CD4-positive, alpha-beta memory T cell (primary cell): ENCODE measurements around the gene TMC5. TPM values are rescaled to one million over a fixed set of nuclear protein-coding genes. Genes with fewer than 3 reads are reported as not detected.

ENCODE experiments used
- CTCF ChIA-PET: fragments of 350-600 bp; sonication (Branson Sonifier 250); formaldehyde crosslinking; loops from one replicate; lab custom pipeline; 2021; ENCODE audit warnings: inconsistent platforms; ENCODE audit not compliant: partially characterized antibody; lab: Charles Lee
- POLR2A ChIA-PET: fragments of 350-600 bp; sonication (Branson Sonifier 250); formaldehyde crosslinking; loops from one replicate; lab custom pipeline; 2021; ENCODE audit not compliant: partially characterized antibody; lab: Charles Lee
- DNase-seq, 5 donors: peaks; one replicate each; pipeline versions ENCODE4 v3.0.0 to v3.0.0-alpha.2; 2020 to 2022; ENCODE audit warnings: mixed read lengths in 1 of 5
- H3K27ac ChIP-seq: one replicate; pipeline ENCODE4 v1.7.0; 2013; ENCODE audit warnings: low read depth, low read length
- H3K27me3 ChIP-seq: 2 replicates; pipeline ENCODE4 v1.7.0; 2013; ENCODE audit warnings: mild to moderate bottlenecking, low read length, moderate library complexity; ENCODE audit not compliant: insufficient read depth
- H3K36me3 ChIP-seq: 2 replicates; pipeline ENCODE4 v1.7.0; 2013; ENCODE audit warnings: mild to moderate bottlenecking, low read length, moderate library complexity; ENCODE audit not compliant: insufficient read depth
- H3K4me1 ChIP-seq: 2 replicates; pipeline ENCODE4 v1.7.0; 2013; ENCODE audit warnings: mild to moderate bottlenecking, low read length, moderate library complexity; ENCODE audit not compliant: insufficient read depth
- H3K4me3 ChIP-seq, 2 donors: one replicate each; pipeline ENCODE4 v1.7.0; 2013; ENCODE audit warnings: low read length in 2 of 2, mild to moderate bottlenecking in 1 of 2
- H3K9me3 ChIP-seq, 2 donors: one replicate each; pipeline ENCODE4 v1.7.0; 2013; ENCODE audit warnings: low read length in 2 of 2, control low read depth in 1 of 2; ENCODE audit not compliant: control insufficient read depth in 1 of 2
- H3K27ac Mint-ChIP-seq, 7 donors: one replicate each; pipeline ENCODE4 v1.8.0; 2020 to 2021; ENCODE audit warnings: mixed read lengths in 7 of 7, mild to moderate bottlenecking in 6 of 7, inconsistent platforms in 3 of 7, moderate library complexity in 3 of 7
- H3K27me3 Mint-ChIP-seq, 2 donors: one replicate each; pipeline ENCODE4 v1.8.0; 2020 to 2021; ENCODE audit warnings: mixed read lengths in 2 of 2
- H3K36me3 Mint-ChIP-seq, 2 donors: one replicate each; pipeline ENCODE4 v1.8.0; 2020 to 2021; ENCODE audit warnings: mixed read lengths in 2 of 2, inconsistent platforms in 1 of 2, mild to moderate bottlenecking in 1 of 2
- H3K4me1 Mint-ChIP-seq, 4 donors: one replicate each; pipeline ENCODE4 v1.8.0; 2020 to 2021; ENCODE audit warnings: mixed read lengths in 4 of 4, mild to moderate bottlenecking in 1 of 4
- H3K4me3 Mint-ChIP-seq, 8 donors: one replicate each; pipeline ENCODE4 v1.8.0; 2020 to 2021; ENCODE audit warnings: mixed read lengths in 8 of 8, mild to moderate bottlenecking in 7 of 8, moderate library complexity in 6 of 8, inconsistent platforms in 3 of 8
- H3K9me3 Mint-ChIP-seq, 8 donors: one replicate each; pipeline ENCODE4 v1.8.0; 2020 to 2021; ENCODE audit warnings: mixed read lengths in 8 of 8, mild to moderate bottlenecking in 5 of 8, inconsistent platforms in 3 of 8, moderate library complexity in 1 of 8
- intact Hi-C: fragments of 100-400 bp; cut with micrococcal nuclease; formaldehyde crosslinking; loops from one replicate; pipeline ENCODE4 v1.15.1; 2023
- polyA plus RNA-seq, 2 donors: library from polyadenylated mRNA; unstranded; fragments of 300-500 nt; fragmentation: Illumina TruSeq; gene quantifications; one replicate each; pipeline ENCODE4 v1.2.3, GENCODE V29; 2021
- total RNA-seq, 2 experiments: library from RNA; stranded (reverse); gene quantifications; one replicate each; pipeline ENCODE4 v1.2.3, GENCODE V29; 2021

Gene TMC5
- total and polyA plus RNA-seq, 4 experiments from 2014 or later: 0.57 TPM; not detected in 3

GRCh38 chr16:19486750-19487325 lies 69.2 kb downstream of the TMC5 start:
- ChIA-PET CTCF (interaction anchor here (1.3 kb wide), 1 partner anchor 15 kb away, joined by 3 read pairs; no protein-coding TSS in a partner anchor), POLR2A (no interaction called here)
- no peaks in the 10 kb centered on the region for H3K27me3 ChIP-seq
- peaks cover 0 to 3% (median 0%) of the 10 kb centered on the region in 8 donors for H3K9me3 Mint-ChIP-seq
- H3K4me3 ChIP-seq: no peak overlapping the region
- H3K27ac Mint-ChIP-seq: no peak overlapping the region
- no peaks in the 10 kb centered on the region for H3K9me3 ChIP-seq
- peaks cover 0 to 3% (median 0%) of the 10 kb centered on the region in 4 donors for H3K4me1 Mint-ChIP-seq
- no peaks in the 10 kb centered on the region for H3K36me3 ChIP-seq
- DNase-seq: no peak
- H3K4me1 ChIP-seq: no peaks in the 10 kb centered on the region
- peaks cover 0 to under 1% of the 10 kb centered on the region in 2 donors for H3K36me3 Mint-ChIP-seq
- no peak overlapping the region for H3K4me3 Mint-ChIP-seq
- no peaks in the 10 kb centered on the region for H3K27me3 Mint-ChIP-seq
- intact Hi-C loops: no loop called here
- no peak overlapping the region for H3K27ac ChIP-seq

- H3K27ac ChIP-seq: no peak overlapping the region
- peak overlapping the region in 1 of 7 donors; percentile 30 for H3K27ac Mint-ChIP-seq
- no peak overlapping the region for H3K4me3 ChIP-seq
- H3K4me1 ChIP-seq: no peaks in the 10 kb centered on the region
- intact Hi-C loops: no loop called here
- no peaks in the 10 kb centered on the region for H3K36me3 ChIP-seq
- peaks cover 0 to 5% of the 10 kb centered on the region in 2 donors for H3K36me3 Mint-ChIP-seq
- no peaks in the 10 kb centered on the region for H3K27me3 Mint-ChIP-seq
- no peaks in the 10 kb centered on the region for H3K9me3 ChIP-seq
- H3K9me3 Mint-ChIP-seq: peaks cover 0 to 3% (median 0%) of the 10 kb centered on the region in 8 donors
- DNase-seq: no peak
- ChIA-PET POLR2A (no interaction called here), CTCF (no interaction called here)
- peaks cover 0 to 3% (median 0%) of the 10 kb centered on the region in 4 donors for H3K4me1 Mint-ChIP-seq
- H3K27me3 ChIP-seq: no peaks in the 10 kb centered on the region
- H3K4me3 Mint-ChIP-seq: no peak overlapping the region
These were observed 70.5 kb downstream of the TMC5 start for GRCh38 chr16:19488213-19488640.

DNA sequence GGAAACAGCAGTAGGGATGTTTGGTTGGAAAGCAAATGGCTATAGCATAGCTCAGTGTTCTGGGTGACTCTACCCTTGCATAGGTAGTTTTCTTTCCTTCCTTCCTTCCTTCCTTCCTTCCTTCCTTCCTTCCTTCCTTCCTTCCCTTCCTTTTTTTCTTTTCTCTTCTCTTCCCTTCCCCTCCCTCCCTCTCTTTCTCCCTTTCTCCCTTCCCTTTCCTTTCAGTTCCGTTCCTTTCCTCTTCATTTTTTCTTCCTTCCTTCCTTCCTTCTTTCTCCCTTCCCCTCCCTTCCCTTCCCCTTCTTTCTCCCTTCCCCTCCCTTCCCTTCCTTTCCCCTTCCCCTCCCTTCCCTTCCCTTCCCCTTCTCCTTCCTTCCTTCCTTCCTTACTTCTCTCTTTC lies 72.9 kb downstream of the TMC5 start:
- no peaks in the 10 kb centered on the region for H3K27me3 ChIP-seq
- H3K4me3 ChIP-seq: no peak overlapping the region
- no peak overlapping the region for H3K27ac ChIP-seq
- no peaks in the 10 kb centered on the region for H3K27me3 Mint-ChIP-seq
- ChIA-PET POLR2A (no interaction called here), CTCF (interaction anchor here (1.3 kb wide), 1 partner anchor 13 kb away, joined by 5 read pairs; no protein-coding TSS in a partner anchor)
- H3K4me3 Mint-ChIP-seq: no peak overlapping the region
- H3K27ac Mint-ChIP-seq: peak overlapping the region in 1 of 7 donors; percentile 71
- peaks cover 7% of the 10 kb centered on the region for H3K4me1 ChIP-seq
- H3K36me3 ChIP-seq: no peaks in the 10 kb centered on the region
- no peaks in the 10 kb centered on the region for H3K9me3 ChIP-seq
- DNase-seq: no peak
- intact Hi-C loops: no loop called here
- H3K4me1 Mint-ChIP-seq: peaks cover 6 to 14% (median 8%) of the 10 kb centered on the region in 4 donors
- peaks cover 0 to 5% of the 10 kb centered on the region in 2 donors for H3K36me3 Mint-ChIP-seq
- peaks cover 0 to 5% (median 0%) of the 10 kb centered on the region in 8 donors for H3K9me3 Mint-ChIP-seq

DNA sequence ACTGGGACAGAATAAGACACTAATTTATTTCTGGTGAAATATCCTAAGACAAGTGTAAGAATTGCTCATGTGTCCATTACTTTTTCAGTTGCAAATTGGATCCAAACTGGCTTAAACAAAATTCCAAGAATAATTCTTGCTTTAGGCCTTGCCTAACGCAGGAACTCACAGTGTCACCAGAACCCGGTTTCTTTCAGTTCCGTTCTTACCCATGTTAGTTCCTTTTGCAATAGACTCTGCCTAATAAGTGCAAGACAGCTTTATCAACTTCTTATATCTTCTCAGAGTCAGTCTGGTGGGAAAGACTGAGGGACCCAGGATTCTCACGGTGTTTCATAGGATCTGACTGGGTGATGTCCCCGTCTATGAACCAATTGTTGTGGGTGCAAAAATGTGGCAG lies 79.5 kb downstream of the TMC5 start:
- H3K36me3 Mint-ChIP-seq: peaks cover 20 to 23% of the 10 kb centered on the region in 2 donors

GRCh38 chr16:19499006-19499405 lies 81.3 kb downstream of the TMC5 start:
- H3K36me3 Mint-ChIP-seq: peaks cover 34 to 39% of the 10 kb centered on the region in 2 donors

More for the DNA sequence above, 79.5 kb downstream of the TMC5 start:
- Histone ChIP-seq H3K36me3 (peaks cover 8% of the 10 kb centered on the region), H3K9me3 (no peaks in the 10 kb centered on the region), H3K4me1 (peaks cover 7% of the 10 kb centered on the region), H3K27ac (no peak overlapping the region), H3K4me3 (no peak overlapping the region), H3K27me3 (no peaks in the 10 kb centered on the region)
- intact Hi-C loops: no loop called here
- Mint-ChIP-seq H3K4me1 (peaks cover 6 to 11% (median 8%) of the 10 kb centered on the region in 4 donors), H3K27ac (peak overlapping the region in 2 of 7 donors; percentile 6 to 34), H3K4me3 (no peak overlapping the region), H3K27me3 (no peaks in the 10 kb centered on the region), H3K9me3 (peaks cover 0 to 2% (median 0%) of the 10 kb centered on the region in 8 donors)
- ChIA-PET POLR2A (no interaction called here), CTCF (no interaction called here)
- DNase-seq: no peak

DNA sequence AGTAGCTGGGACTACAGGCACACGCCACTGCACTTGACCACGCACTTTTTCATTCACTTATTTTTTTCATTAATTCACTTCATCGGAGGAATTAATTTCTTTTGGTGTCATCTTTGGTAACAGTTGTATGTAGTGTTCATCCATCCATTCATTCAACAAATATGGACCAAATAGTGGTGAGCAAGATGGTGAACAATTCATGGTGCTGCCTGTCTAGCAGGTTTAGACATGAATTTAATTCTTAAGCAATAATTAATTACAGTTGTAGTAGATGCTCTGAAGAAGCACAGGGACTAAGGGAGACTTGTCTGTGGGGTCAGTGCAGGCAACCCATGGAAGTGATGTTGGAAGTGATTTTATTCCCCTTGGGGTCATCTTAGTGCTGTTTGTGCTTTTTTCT lies 81.8 kb downstream of the TMC5 start:
- Mint-ChIP-seq H3K27ac (peak overlapping the region in 1 of 7 donors; percentile 70), H3K4me1 (no peaks in the 10 kb centered on the region), H3K27me3 (no peaks in the 10 kb centered on the region), H3K9me3 (no peaks in the 10 kb centered on the region), H3K4me3 (no peak overlapping the region), H3K36me3 (peaks cover 39 to 44% of the 10 kb centered on the region in 2 donors)
- Histone ChIP-seq H3K4me1 (no peaks in the 10 kb centered on the region), H3K4me3 (no peak overlapping the region), H3K36me3 (peaks cover 26% of the 10 kb centered on the region), H3K27me3 (no peaks in the 10 kb centered on the region), H3K9me3 (no peaks in the 10 kb centered on the region), H3K27ac (no peak overlapping the region)
- CTCF ChIA-PET: interaction anchor here (7.3 kb wide), 1 partner anchor 413 kb away, joined by 102 read pairs; no protein-coding TSS in a partner anchor
- DNase-seq: no peak
- POLR2A ChIA-PET: no interaction called here
- intact Hi-C loops: no loop called here

More at GRCh38 chr16:19499006-19499405, 81.3 kb downstream of the TMC5 start:
- Histone ChIP-seq H3K27me3 (no peaks in the 10 kb centered on the region), H3K9me3 (no peaks in the 10 kb centered on the region), H3K36me3 (peaks cover 21% of the 10 kb centered on the region), H3K4me3 (no peak overlapping the region), H3K4me1 (peaks cover 3% of the 10 kb centered on the region), H3K27ac (no peak overlapping the region)
- POLR2A ChIA-PET: no interaction called here
- CTCF ChIA-PET: no interaction called here
- H3K27me3 Mint-ChIP-seq: no peaks in the 10 kb centered on the region
- intact Hi-C loops: no loop called here
- peaks cover 1 to 4% (median 3%) of the 10 kb centered on the region in 4 donors for H3K4me1 Mint-ChIP-seq
- H3K9me3 Mint-ChIP-seq: no peaks in the 10 kb centered on the region
- H3K4me3 Mint-ChIP-seq: no peak overlapping the region
- DNase-seq: no peak
- peak overlapping the region in 1 of 7 donors; percentile 37 for H3K27ac Mint-ChIP-seq

GRCh38 chr16:19502395-19503131 lies 84.9 kb downstream of the TMC5 start:
- Mint-ChIP-seq H3K9me3 (no peaks in the 10 kb centered on the region), H3K36me3 (peaks cover 60 to 61% of the 10 kb centered on the region in 2 donors), H3K4me3 (no peak overlapping the region), H3K27ac (peak overlapping the region in 1 of 7 donors; percentile 32), H3K4me1 (no peaks in the 10 kb centered on the region), H3K27me3 (no peaks in the 10 kb centered on the region)
- H3K9me3 ChIP-seq: no peaks in the 10 kb centered on the region
- intact Hi-C loops: loop anchor here (1.0 to 5.0 kb wide), 3 partner anchors 114 to 416 kb away; no protein-coding TSS in a partner anchor
- no peak overlapping the region for H3K27ac ChIP-seq
- no peak overlapping the region for H3K4me3 ChIP-seq
- no peaks in the 10 kb centered on the region for H3K4me1 ChIP-seq
- CTCF ChIA-PET: interaction anchor here (0.6 to 7.3 kb wide), 18 partner anchors 8 to 416 kb away, joined by 3 to 102 read pairs (median 4); partner anchors contain the start of genes CCP110 and VPS35L
- peak; percentile 46 to 62 (median 57) for DNase-seq
- H3K27me3 ChIP-seq: no peaks in the 10 kb centered on the region
- H3K36me3 ChIP-seq: peaks cover 41% of the 10 kb centered on the region
- POLR2A ChIA-PET: interaction anchor here (1.0 to 2.6 kb wide), 2 partner anchors 19 to 418 kb away, joined by 4 to 7 read pairs; partner anchors contain the start of gene GDE1
